Karpas-422 (cell line): ENCODE data around the gene KLHL35. TPM values are rescaled to one million over a fixed set of nuclear protein-coding genes. Genes with fewer than 3 reads are reported as not detected.

ENCODE experiments used
- DNase-seq: peaks from one replicate; pipeline ENCODE4 v3.0.0-alpha.2; 2015
- H2AFZ ChIP-seq: fragments of 200-600 bp; sonication (generic); 2 replicates; pipeline ENCODE4 v1.6.1; 2014; ENCODE audit warnings: antibody characterized with exemption, low read length, mixed read lengths
- H3K27ac ChIP-seq: fragments of 200-600 bp; sonication (generic); 2 replicates; pipeline ENCODE4 v1.5.1; 2014; ENCODE audit warnings: mild to moderate bottlenecking, low read length, moderate library complexity
- H3K27me3 ChIP-seq: fragments of 200-600 bp; sonication (generic); 2 replicates; pipeline ENCODE4 v1.6.1; 2014; ENCODE audit warnings: low read length, mixed read lengths
- H3K36me3 ChIP-seq: fragments of 200-600 bp; sonication (generic); 2 replicates; pipeline ENCODE4 v1.6.1; 2014; ENCODE audit warnings: low read length, mixed read lengths; ENCODE audit not compliant: insufficient read depth
- H3K4me1 ChIP-seq: fragments of 200-600 bp; sonication (generic); 2 replicates; pipeline ENCODE4 v1.6.1; 2014; ENCODE audit warnings: mild to moderate bottlenecking, low read length, mixed read lengths
- H3K4me2 ChIP-seq: fragments of 200-600 bp; sonication (generic); 2 replicates; pipeline ENCODE4 v1.6.1; 2014; ENCODE audit warnings: low read length, low read depth, mild to moderate bottlenecking; ENCODE audit not compliant: poor library complexity, severe bottlenecking
- H3K4me3 ChIP-seq: fragments of 200-600 bp; sonication (generic); 2 replicates; pipeline ENCODE4 v1.5.1; 2014; ENCODE audit warnings: mild to moderate bottlenecking, antibody characterized with exemption, low read length, mixed read lengths
- H3K79me2 ChIP-seq: fragments of 200-600 bp; sonication (generic); 2 replicates; pipeline ENCODE4 v1.6.1; 2014; ENCODE audit warnings: mild to moderate bottlenecking, low read length, mixed read lengths
- H3K9ac ChIP-seq: fragments of 200-600 bp; sonication (generic); 2 replicates; pipeline ENCODE4 v1.6.0; 2014; ENCODE audit warnings: low read length
- H3K9me2 ChIP-seq: fragments of 200-600 bp; sonication (generic), shearing (Covaris generic); replicated peaks from 2 replicates; pipeline ENCODE4 v1.6.0; 2014; ENCODE audit warnings: mild to moderate bottlenecking, low read length, moderate library complexity; ENCODE audit not compliant: insufficient read depth
- H3K9me3 ChIP-seq: fragments of 300-700, 200-600 bp; sonication (generic); 2 replicates; pipeline ENCODE4 v1.6.1; 2014; ENCODE audit warnings: low read length, mixed read lengths
- H4K20me1 ChIP-seq: fragments of 200-600 bp; sonication (generic); 2 replicates; pipeline ENCODE4 v1.6.1; 2014; ENCODE audit warnings: mild to moderate bottlenecking, antibody characterized with exemption, low read length, low read depth; ENCODE audit not compliant: insufficient read depth
- total RNA-seq: library from RNA; depleted of rRNA; stranded (reverse); fragments of >200 nt; shearing (Covaris generic); gene quantifications from 2 replicates; pipeline ENCODE4 v1.2.3, GENCODE V29; 2014; ENCODE audit warnings: low replicate concordance

The KLHL35 gene
- total RNA-seq, 1 experiment from 2014 or later = 1.3 TPM

DNA sequence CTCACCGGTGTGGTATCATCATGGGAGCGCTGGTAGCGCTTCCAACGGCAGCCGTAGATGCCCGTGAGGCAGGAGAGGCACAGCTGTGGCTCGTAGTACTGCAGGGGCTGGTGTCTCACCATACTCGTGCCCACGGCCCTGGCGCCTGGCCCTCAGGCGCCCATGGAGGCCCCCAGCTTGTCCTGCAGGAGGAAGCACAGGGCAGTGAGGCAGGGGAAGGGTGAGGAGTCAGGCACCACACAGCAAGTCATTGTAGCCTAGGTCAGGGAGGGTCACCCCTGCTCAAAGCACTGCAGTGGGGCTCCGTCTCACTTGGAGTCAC lies 44.6 kb upstream of the KLHL35 start:
- Histone ChIP-seq H3K27ac (peak overlapping the region; percentile 93), H3K36me3 (peaks cover 19% of the 10 kb centered on the region), H3K4me2 (no peak overlapping the region), H3K4me3 (no peak overlapping the region), H3K9ac (peak overlapping the region; percentile 15; the same call in 1 of the 2 replicates), H2AFZ (no peak overlapping the region), H3K9me2 (no peaks in the 10 kb centered on the region), H3K4me1 (peaks cover 100% of the 10 kb centered on the region), H3K27me3 (no peaks in the 10 kb centered on the region), H4K20me1 (no peaks in the 10 kb centered on the region), H3K9me3 (no peaks in the 10 kb centered on the region), H3K79me2 (peaks cover 64% of the 10 kb centered on the region)
- no peak for DNase-seq

DNA sequence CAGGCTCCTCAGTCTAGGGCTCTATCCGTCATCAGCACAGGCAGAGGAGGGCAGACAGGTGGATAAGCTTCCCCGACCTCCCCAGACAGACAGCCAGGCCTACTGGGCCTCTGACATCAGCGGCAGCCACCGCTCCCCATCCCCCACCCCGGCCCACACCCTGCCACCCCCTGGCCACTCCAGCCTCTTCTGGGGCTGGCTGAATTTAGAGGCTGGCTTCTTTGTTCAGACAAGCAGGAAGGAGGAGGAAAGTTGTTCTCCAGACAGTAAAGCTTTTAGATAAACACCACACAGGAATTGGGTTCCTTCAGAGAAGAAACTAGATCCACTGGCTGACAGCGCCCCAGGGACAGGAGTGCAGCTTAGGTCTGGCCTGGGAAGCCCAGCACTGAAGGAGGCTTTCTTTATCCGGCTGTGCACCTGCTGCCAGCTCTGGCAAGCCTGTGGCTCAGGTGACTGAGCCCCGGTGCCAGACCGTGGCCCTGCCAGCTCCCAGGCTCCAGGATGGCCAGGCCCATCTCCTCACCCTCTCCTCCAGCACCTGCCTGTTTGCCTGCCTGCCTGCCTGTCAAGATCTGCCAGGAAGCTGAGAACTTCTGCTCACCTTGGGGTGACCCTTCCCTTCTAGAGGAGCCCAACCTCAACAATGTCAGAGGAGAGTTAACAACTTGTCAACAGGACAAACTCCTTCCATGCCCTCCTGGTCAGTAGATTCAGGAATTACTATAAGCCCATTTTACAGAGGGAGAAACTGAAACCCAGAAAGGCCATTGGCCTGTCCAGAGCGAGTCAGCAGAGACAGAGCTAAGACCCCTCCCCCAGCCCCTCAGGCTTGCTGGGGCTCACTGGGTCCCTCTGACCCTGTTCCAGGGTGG lies 44.0 kb upstream of the KLHL35 start:
- peak overlapping the region; percentile 93 for H3K27ac ChIP-seq
- H3K4me3 ChIP-seq = no peak overlapping the region
- H3K4me1 ChIP-seq = peaks cover 100% of the 10 kb centered on the region
- peaks cover 64% of the 10 kb centered on the region for H3K79me2 ChIP-seq
- H3K27me3 ChIP-seq = no peaks in the 10 kb centered on the region
- DNase-seq = no peak
- no peaks in the 10 kb centered on the region for H3K9me2 ChIP-seq
- H3K4me2 ChIP-seq = no peak overlapping the region
- no peaks in the 10 kb centered on the region for H3K9me3 ChIP-seq
- H3K36me3 ChIP-seq = peaks cover 25% of the 10 kb centered on the region
- peak overlapping the region; percentile 15; the same call in 1 of the 2 replicates for H3K9ac ChIP-seq
- H2AFZ ChIP-seq = no peak overlapping the region
- no peaks in the 10 kb centered on the region for H4K20me1 ChIP-seq

DNA sequence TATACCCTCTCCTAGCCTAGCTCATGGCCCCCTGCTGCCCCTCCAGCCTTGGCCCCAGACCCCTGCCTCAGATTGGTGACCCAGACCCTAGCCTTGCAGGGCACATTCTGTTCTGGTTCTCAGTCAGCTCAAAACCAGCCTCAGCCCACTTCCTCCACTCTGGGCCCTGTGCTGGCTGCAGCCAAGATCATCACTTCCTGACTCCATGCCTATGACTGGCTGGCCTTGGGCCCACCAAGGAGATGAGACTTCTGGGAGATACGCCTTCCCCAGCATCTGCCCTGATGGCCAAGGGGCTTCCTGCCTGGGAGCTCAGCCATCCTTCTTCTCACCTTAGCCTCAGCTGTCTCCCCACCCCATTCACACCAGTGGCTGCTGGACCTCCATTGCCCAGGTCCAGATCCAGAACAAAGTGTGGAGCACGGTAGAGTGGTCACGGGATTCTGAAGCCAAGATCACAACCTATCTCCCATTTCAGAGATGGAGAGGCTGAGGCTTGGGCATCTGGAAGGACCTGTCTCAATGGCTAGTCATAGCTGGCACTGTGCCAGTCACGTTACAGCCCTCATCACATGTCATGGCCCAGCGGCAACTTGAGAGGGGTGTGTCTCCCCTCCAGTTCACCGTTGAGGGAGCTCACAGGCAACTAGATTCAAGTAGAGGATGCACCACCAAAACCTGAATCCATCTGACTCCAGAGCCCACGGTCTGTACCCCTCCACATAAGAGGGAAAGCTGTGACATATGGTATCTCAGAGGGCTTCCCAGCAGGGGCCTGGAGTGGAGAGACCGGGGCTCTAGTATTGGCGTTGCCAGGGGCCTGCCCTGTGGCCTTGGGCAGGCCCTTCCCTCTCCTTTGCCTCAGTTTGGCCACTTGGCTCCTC lies 43.0 kb upstream of the KLHL35 start:
- H3K27me3 ChIP-seq = no peaks in the 10 kb centered on the region
- no peaks in the 10 kb centered on the region for H4K20me1 ChIP-seq
- no peak overlapping the region for H3K4me3 ChIP-seq
- H3K9me3 ChIP-seq = no peaks in the 10 kb centered on the region
- peaks cover 66% of the 10 kb centered on the region for H3K79me2 ChIP-seq
- peak overlapping the region; percentile 93 for H3K27ac ChIP-seq
- H2AFZ ChIP-seq = no peak overlapping the region
- peak overlapping the region; percentile 36; the same call in 1 of the 2 replicates for H3K9ac ChIP-seq
- peak; percentile 69 for DNase-seq
- peaks cover 25% of the 10 kb centered on the region for H3K36me3 ChIP-seq
- peaks cover 100% of the 10 kb centered on the region for H3K4me1 ChIP-seq
- no peaks in the 10 kb centered on the region for H3K9me2 ChIP-seq
- peak overlapping the region; percentile 27 for H3K4me2 ChIP-seq

DNA sequence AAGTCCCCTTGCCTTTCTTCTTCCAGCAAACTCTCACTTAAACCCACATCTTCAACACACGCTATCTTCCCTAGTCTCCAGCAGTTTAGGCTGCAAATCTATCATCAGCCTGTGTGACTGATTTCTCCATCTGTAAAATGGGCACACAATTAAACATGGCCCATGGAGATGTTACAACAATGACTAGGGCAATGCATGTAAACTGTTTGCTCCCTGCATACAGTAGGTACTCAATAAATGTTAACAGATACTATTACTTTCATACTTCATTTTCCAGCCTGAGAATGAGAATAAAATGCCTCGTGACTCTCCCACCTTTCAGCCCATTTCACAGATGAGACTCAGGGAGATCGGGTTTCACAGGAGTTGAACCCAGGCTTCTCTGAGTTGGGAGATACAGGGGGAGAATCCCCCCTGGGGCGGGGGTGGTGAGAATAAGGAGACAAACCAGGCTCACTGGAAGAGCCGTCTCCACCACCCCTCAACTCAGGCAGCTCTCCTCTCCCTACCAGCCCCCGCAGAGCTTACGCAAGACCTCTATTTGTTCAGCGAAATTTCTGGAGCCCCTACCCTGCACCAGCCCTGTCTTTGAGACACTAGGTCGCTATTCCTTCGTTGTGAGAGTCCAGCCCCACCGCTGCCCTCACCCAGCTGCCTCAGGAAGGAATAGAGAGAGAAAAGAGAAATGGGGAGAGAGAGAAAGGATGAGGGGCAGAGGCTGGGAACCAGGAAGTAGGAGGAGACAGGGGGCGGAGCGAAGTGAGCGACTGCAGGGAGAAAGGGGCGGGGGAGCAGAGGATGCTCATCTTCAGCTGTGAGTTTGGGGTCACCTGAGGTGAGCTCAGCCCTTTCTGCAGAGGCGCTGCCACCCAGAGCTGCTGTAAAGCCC lies 42.1 kb upstream of the KLHL35 start:
- peaks cover 25% of the 10 kb centered on the region for H3K36me3 ChIP-seq
- no peaks in the 10 kb centered on the region for H3K9me2 ChIP-seq
- H3K4me2 ChIP-seq = peak overlapping the region; percentile 27
- H3K9me3 ChIP-seq = no peaks in the 10 kb centered on the region
- no peaks in the 10 kb centered on the region for H3K27me3 ChIP-seq
- DNase-seq = peak; percentile 84
- no peak overlapping the region for H2AFZ ChIP-seq
- H3K79me2 ChIP-seq = peaks cover 66% of the 10 kb centered on the region
- H3K4me3 ChIP-seq = no peak overlapping the region
- H4K20me1 ChIP-seq = no peaks in the 10 kb centered on the region
- H3K27ac ChIP-seq = peak overlapping the region; percentile 93
- H3K9ac ChIP-seq = peak overlapping the region; percentile 36; the same call in 1 of the 2 replicates
- peaks cover 100% of the 10 kb centered on the region for H3K4me1 ChIP-seq

DNA sequence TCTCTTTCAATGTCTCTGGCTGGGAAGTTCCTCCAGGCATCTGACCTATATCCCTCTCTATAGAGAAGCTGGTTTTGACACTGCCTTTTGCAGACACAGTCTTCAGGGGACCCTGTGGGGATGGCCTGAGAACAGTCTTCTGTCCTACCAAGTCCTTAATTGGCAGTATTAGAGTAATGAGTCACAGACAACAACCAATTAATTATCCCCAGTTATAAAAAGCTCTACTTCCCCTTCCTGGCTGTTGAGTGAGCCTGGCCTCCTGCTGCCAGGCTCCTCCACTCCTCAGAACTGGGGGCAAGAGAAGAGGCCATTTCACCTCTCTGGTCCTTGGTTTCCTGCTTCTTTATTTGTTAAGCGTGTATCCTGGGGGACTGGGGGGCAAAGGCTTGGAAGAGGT lies 41.2 kb upstream of the KLHL35 start:
- DNase-seq = peak; percentile 78
- peak overlapping the region; percentile 8 for H3K4me2 ChIP-seq
- H3K9ac ChIP-seq = peak overlapping the region; percentile 26; the same call in 1 of the 2 replicates

DNA sequence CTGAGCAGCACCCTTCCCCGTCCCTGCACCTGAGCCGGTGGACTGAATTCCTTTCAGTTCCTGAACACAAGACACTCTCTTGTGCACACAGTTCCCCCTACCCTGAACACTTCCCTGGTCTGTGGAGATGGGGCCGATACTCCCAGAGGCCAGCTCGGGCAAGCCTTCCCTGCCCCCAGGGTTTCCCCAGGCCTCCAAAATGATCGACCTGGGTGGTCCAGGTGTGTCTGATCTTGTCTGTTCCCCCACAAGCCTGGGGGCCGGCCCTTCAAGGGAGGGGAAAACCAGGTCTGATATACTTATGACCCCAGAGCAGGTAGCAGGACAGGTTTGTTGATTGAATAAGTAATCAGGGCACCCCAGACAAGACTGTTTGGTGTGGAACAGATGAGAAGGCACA lies 40.7 kb upstream of the KLHL35 start:
- H3K9me3 ChIP-seq = no peaks in the 10 kb centered on the region
- H3K36me3 ChIP-seq = peaks cover 26% of the 10 kb centered on the region
- no peak overlapping the region for H2AFZ ChIP-seq
- no peak overlapping the region for H3K4me3 ChIP-seq
- peaks cover 65% of the 10 kb centered on the region for H3K79me2 ChIP-seq
- no peaks in the 10 kb centered on the region for H4K20me1 ChIP-seq
- H3K4me2 ChIP-seq = no peak overlapping the region
- H3K4me1 ChIP-seq = peaks cover 100% of the 10 kb centered on the region
- no peak for DNase-seq
- peak overlapping the region; percentile 26; the same call in 1 of the 2 replicates for H3K9ac ChIP-seq
- H3K9me2 ChIP-seq = no peaks in the 10 kb centered on the region
- peak overlapping the region; percentile 93 for H3K27ac ChIP-seq
- H3K27me3 ChIP-seq = no peaks in the 10 kb centered on the region

More for the DNA sequence above, 41.2 kb upstream of the KLHL35 start:
- H3K4me3 ChIP-seq = no peak overlapping the region
- peaks cover 21% of the 10 kb centered on the region for H3K36me3 ChIP-seq
- no peak overlapping the region for H2AFZ ChIP-seq
- no peaks in the 10 kb centered on the region for H3K27me3 ChIP-seq
- H3K9me3 ChIP-seq = no peaks in the 10 kb centered on the region
- H3K9me2 ChIP-seq = no peaks in the 10 kb centered on the region
- peaks cover 66% of the 10 kb centered on the region for H3K79me2 ChIP-seq
- H4K20me1 ChIP-seq = no peaks in the 10 kb centered on the region
- H3K4me1 ChIP-seq = peaks cover 100% of the 10 kb centered on the region
- H3K27ac ChIP-seq = peak overlapping the region; percentile 93

DNA sequence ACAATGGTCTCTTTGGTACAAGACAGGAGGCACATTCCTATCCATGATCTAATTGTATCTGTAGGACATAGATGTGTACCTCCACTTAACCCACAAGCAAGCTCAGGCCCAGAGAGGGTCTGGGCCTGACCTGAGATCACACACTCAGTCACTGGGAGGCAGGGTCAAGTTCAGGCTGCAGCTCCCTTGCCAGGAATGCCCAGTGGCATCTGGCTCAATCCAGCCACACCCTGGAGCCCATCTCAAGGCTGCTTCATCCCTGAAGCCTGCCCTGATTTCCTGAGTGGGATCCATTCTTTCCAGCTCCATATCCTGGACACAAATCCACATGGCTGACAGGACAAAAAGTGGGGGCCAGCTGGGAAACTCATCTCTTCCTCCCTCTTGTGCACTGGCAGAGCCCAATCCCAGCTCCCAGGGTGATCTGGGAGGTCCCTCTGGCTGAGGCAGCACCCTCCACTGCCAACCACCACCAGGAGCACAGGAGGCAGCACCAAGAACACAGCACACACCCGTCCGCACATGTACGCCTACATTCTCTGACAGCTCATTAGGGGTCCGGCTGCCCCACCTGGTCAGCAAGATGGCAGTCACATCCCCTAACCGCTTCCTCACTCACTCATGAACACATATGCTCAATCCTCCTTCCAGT lies 39.2 kb upstream of the KLHL35 start:
- H3K27me3 ChIP-seq = no peaks in the 10 kb centered on the region
- no peaks in the 10 kb centered on the region for H4K20me1 ChIP-seq
- H3K9me3 ChIP-seq = no peaks in the 10 kb centered on the region
- DNase-seq = no peak
- peak overlapping the region; percentile 59 for H3K4me2 ChIP-seq
- peaks cover 68% of the 10 kb centered on the region for H3K79me2 ChIP-seq
- H3K4me1 ChIP-seq = peaks cover 95% of the 10 kb centered on the region
- peaks cover 29% of the 10 kb centered on the region for H3K36me3 ChIP-seq
- H3K9me2 ChIP-seq = no peaks in the 10 kb centered on the region
- peak overlapping the region; percentile 83 for H3K27ac ChIP-seq
- H3K9ac ChIP-seq = peak overlapping the region; percentile 34; the same call in 1 of the 2 replicates
- H2AFZ ChIP-seq = no peak overlapping the region
- H3K4me3 ChIP-seq = no peak overlapping the region
